HG03378 (cell line): ENCODE data around the gene TTC19.

Experiments
- ATAC-seq: cut with Tn5 transposase; IDR thresholded peaks from one replicate; pipeline ENCODE4 v1.9.1; 2021; ENCODE audit warnings: mild to moderate bottlenecking, moderate library complexity; ENCODE audit not compliant: unreplicated experiment

The TTC19 gene, protein sequence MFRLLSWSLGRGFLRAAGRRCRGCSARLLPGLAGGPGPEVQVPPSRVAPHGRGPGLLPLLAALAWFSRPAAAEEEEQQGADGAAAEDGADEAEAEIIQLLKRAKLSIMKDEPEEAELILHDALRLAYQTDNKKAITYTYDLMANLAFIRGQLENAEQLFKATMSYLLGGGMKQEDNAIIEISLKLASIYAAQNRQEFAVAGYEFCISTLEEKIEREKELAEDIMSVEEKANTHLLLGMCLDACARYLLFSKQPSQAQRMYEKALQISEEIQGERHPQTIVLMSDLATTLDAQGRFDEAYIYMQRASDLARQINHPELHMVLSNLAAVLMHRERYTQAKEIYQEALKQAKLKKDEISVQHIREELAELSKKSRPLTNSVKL

GRCh38 chr17:15999141-15999973, at the start of gene TTC19, which contains the start of gene ZSWIM7:
Gene TTC19 (plus strand): TSS chr17:15999824. CDS start chr17:15999849, 25 bp downstream.
Gene ZSWIM7 (minus strand): TSS chr17:15999704. CDS start chr17:15999594, 110 bp downstream.
- peak; percentile 86 for ATAC-seq

- ATAC-seq: no peak
These were observed 48.1 kb upstream of the TTC19 start for GRCh38 chr17:15951368-15952047.

DNA sequence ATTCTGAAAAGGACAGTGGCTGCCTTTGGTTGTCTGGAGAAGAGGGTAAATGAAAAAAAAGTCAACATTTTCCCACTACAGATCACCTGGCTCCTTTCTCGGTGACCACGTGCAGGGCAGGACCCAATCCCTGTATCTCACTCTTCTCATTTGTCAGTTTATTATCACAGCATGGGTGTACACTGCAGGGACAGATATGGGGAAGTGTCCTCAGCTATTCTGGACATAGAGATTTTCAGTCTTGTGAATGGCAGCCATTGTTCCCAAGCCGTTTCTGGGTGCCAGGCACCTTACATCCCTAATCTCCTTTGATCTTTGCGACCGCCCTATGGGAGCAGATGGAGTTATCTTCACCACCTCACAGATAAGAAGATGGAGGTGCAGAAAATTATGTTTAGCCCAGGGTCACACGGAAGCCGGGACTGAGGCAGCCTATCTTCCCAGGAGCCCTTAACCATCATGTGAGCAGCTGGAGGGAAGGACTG, 47.5 kb upstream of the TTC19 start:
- no peak for ATAC-seq

- ATAC-seq: no peak
These were observed 46.5 kb upstream of the TTC19 start for GRCh38 chr17:15952916-15953790.

DNA sequence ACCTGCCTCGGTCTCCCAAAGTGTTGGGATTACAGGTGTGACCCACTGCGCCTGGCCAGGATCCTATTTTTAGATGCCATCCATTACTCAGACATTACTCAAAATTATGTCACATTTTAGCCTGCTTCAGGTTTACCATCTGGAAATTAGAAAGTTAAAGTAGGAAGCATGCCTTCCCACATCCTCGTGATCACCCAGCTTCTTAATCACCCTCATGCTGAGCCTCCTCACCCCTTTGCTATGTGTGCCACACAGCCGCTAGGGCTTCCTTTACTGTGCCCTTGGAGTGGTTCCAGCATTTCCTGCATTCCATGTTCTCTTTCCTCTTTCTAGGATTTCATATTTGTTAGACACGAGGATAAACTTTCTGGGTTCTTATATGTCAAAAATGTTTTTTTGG, 45.4 kb upstream of the TTC19 start:
- no peak for ATAC-seq

GRCh38 chr17:15955793-15956541, 43.7 kb upstream of the TTC19 start:
- no peak for ATAC-seq

DNA sequence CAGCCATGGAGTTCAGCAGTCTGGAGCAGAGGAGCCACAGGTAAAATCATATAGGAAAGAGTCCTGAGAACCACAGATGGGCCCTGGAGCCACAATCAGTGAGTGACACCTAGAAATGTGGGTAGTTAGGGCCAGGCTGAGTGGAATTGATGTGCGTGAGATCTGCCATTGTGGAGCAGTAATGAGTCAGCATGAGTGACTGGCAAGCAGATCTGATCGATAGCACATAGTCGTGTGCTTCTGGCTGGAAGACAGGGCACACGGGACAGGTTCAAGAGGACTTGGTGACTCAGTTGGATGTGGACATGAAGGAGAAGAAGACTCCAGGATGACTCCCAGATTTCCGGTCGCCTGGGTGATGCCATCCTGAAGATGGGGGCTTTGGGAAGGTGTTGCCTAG, 42.4 kb upstream of the TTC19 start:
- no peak for ATAC-seq

DNA sequence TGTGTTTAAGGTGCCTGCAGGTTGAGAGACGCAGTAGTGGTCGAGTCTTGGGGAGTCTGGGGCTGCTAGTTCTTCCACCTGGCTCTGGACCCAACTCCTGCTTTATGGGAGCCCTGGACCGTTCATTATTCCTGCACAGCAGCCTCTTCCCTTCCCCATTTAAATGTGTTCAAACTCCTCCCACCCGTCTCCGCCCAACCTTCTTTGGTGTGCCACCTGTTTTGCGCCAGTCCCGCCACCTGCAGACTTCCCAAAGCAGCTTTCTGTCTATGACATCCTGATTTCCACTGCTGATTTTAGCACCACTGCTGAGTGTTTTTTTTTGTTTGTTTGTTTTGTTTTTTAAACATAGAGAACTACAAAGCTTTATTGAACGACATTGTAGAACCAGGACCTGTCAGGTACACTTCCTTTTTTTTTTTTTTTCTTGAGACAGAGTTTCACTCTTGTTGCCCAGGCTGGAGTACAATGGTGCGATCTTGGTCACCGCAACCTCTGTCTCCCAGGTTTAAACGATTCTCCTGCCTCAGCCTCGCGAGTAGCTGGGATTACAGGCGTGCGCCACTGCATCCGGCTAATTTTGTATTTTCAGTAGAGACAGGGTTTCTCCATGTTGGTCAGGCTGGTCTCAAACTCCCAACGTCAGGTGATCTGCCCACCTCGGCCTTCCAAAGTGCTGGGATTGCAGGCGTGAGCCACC, 41.9 kb upstream of the TTC19 start:
- no peak for ATAC-seq

DNA sequence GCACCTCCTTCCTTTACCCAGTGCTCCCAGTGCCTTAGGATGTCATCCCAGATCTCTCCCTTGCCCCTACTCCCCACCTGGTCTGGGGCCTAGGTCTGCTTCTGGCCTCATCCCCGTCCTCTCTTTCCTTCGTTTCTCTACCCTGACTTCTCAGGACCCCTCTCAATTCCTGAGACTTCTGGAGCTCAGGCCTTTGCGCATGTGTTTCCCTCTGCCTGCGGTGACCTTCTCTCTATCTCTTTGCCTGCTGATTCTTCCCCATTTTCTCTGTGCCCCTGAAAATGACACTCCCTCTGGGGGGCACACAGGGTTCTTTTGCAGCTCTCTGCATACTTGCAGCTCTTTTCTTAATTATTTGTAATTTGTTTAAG, 41.2 kb upstream of the TTC19 start:
- no peak for ATAC-seq

GRCh38 chr17:15963670-15964110, 35.9 kb upstream of the TTC19 start:
- no peak for ATAC-seq

- no peak for ATAC-seq
These were observed 34.1 kb upstream of the TTC19 start for GRCh38 chr17:15965528-15965927.

GRCh38 chr17:15966183-15966878, 33.3 kb upstream of the TTC19 start:
- no peak for ATAC-seq

GRCh38 chr17:15966879-15967248, 32.8 kb upstream of the TTC19 start:
- no peak for ATAC-seq

- no peak for ATAC-seq
These were observed 31.8 kb upstream of the TTC19 start for GRCh38 chr17:15967706-15968399.

DNA sequence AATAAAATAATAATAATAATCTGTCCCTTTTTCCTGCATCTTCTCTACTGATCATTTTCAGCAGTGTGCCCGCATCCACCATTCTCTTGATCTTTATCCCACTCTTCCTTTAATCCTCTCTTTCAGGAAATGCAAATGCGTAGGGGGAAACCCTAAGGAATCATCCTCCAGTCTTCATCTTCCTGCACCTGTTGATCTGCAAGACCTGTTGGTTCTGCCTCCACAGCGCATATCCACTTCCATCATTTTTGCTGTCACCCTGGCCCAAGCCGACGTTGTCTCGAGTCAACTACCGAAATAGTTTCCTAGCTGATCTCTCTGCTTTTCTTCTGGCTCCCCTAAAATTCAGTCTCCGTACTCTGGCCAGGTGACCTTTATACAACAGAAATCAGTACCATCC, 30.2 kb upstream of the TTC19 start:
- no peak for ATAC-seq

- no peak for ATAC-seq
These were observed 29.1 kb upstream of the TTC19 start for GRCh38 chr17:15970500-15970899.

- ATAC-seq: no peak
These were observed 28.4 kb upstream of the TTC19 start for GRCh38 chr17:15971098-15971678.
